Chondrocyte (in vitro differentiated cells): Measurements from ENCODE around the gene ASB15. TPM values are rescaled to one million over a fixed set of nuclear protein-coding genes. Genes with fewer than 3 reads are reported as not detected.

Experiments
- DNase-seq: peaks from one replicate; pipeline ENCODE4 v3.0.0; 2021; ENCODE audit warnings: mixed read lengths, low spot score
- H3K27ac Mint-ChIP-seq: one replicate; pipeline ENCODE4 v1.8.0; 2021; ENCODE audit warnings: mild to moderate bottlenecking, moderate library complexity, mixed read lengths; ENCODE audit not compliant: unreplicated experiment
- H3K27me3 Mint-ChIP-seq: 2 replicates; pipeline ENCODE4 v1.8.0; 2021; ENCODE audit warnings: low read depth, mixed read lengths
- H3K36me3 Mint-ChIP-seq: 2 replicates; pipeline ENCODE4 v1.8.0; 2021; ENCODE audit warnings: low read depth, mixed read lengths
- H3K4me1 Mint-ChIP-seq: 2 replicates; pipeline ENCODE4 v1.8.0; 2021; ENCODE audit warnings: low read depth, mild to moderate bottlenecking, mixed read lengths
- H3K4me3 Mint-ChIP-seq: one replicate; pipeline ENCODE4 v1.8.0; 2021; ENCODE audit warnings: mild to moderate bottlenecking, moderate library complexity, mixed read lengths; ENCODE audit not compliant: unreplicated experiment
- H3K9me3 Mint-ChIP-seq: 2 replicates; pipeline ENCODE4 v1.8.0; 2021; ENCODE audit warnings: low read depth, mixed read lengths
- total RNA-seq: library from RNA; stranded (reverse); gene quantifications from 3 replicates; pipeline ENCODE4 v1.2.1, GENCODE V29; 2021
- TF ChIP-seq, protein P1 (sequence below): fragments of 200-600 bp; sonication (generic); IDR thresholded peaks from 2 replicates; pipeline ENCODE4 v1.5.0; 2021; ENCODE audit warnings: antibody characterized with exemption, mild to moderate bottlenecking, moderate library complexity

ASB15 gene
- total RNA-seq, 1 donor from 2014 or later = not detected

DNA sequence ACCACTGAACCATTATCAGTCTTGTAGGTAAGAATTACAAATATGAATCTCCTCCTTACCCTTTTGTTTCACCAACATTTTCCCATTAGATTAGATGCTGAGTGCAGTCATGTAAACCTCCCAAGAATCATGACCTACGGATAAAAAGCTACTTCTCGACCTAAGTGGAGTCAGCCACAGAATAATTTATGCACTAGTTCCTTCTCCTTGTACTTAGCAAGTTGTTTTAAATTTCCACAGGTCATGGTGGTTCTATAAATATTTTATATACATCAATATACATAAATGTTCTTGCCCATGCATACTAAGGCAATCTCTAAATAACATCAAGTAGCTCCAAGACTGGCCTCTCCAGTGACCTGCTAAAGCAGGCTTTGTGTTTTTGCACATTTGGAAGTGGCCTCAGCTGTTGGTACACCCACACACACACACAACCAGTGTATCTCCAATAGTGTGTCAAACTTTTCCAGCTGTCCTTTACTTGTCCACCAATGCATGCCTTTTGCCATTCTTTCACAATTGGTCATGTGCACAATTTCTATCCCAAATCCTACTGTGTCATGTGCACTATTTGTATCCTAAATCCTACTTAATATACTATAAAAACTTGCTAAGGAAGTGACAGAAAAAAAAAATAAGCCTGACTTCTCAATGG is 75.6 kb downstream of the ASB15 start:
- no peak for DNase-seq
- no peak overlapping the region for H3K4me3 Mint-ChIP-seq
- H3K27me3 Mint-ChIP-seq = no peaks in the 10 kb centered on the region
- peaks cover 6% of the 10 kb centered on the region for H3K36me3 Mint-ChIP-seq
- TF ChIP-seq, protein P1, sequence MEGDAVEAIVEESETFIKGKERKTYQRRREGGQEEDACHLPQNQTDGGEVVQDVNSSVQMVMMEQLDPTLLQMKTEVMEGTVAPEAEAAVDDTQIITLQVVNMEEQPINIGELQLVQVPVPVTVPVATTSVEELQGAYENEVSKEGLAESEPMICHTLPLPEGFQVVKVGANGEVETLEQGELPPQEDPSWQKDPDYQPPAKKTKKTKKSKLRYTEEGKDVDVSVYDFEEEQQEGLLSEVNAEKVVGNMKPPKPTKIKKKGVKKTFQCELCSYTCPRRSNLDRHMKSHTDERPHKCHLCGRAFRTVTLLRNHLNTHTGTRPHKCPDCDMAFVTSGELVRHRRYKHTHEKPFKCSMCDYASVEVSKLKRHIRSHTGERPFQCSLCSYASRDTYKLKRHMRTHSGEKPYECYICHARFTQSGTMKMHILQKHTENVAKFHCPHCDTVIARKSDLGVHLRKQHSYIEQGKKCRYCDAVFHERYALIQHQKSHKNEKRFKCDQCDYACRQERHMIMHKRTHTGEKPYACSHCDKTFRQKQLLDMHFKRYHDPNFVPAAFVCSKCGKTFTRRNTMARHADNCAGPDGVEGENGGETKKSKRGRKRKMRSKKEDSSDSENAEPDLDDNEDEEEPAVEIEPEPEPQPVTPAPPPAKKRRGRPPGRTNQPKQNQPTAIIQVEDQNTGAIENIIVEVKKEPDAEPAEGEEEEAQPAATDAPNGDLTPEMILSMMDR = no peak
- H3K27ac Mint-ChIP-seq = no peak overlapping the region
- peaks cover 9% of the 10 kb centered on the region for H3K4me1 Mint-ChIP-seq
- no peaks in the 10 kb centered on the region for H3K9me3 Mint-ChIP-seq

- TF ChIP-seq, protein P1 = no peak
- no peaks in the 10 kb centered on the region for H3K9me3 Mint-ChIP-seq
- H3K4me3 Mint-ChIP-seq = no peak overlapping the region
- H3K27me3 Mint-ChIP-seq = no peaks in the 10 kb centered on the region
- peaks cover 6% of the 10 kb centered on the region for H3K36me3 Mint-ChIP-seq
- DNase-seq = no peak
- peaks cover 14% of the 10 kb centered on the region for H3K4me1 Mint-ChIP-seq
- H3K27ac Mint-ChIP-seq = no peak overlapping the region
Observed at GRCh38 chr7:123679614-123680013, 78.0 kb downstream of the ASB15 start.

DNA sequence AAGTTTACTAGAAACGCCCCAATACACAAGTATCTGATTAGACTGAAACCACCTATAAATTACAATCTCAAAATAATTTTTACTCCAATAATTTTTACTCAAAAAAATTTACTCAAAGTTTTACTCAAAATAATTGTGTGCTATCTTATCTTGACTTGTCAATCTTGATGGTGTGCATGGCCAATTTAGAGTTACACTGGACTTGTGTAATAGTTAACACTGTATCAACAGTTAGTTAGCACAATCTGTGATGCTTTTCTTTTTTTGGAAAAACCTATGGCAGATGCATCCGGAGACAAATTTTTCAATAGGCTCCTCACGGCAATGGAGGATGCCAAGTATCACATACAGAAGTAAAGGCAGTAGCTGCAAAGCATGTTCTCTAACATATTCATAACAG is 79.0 kb downstream of the ASB15 start:
- no peak overlapping the region for H3K27ac Mint-ChIP-seq
- peaks cover 8% of the 10 kb centered on the region for H3K4me1 Mint-ChIP-seq
- H3K36me3 Mint-ChIP-seq = peaks cover 6% of the 10 kb centered on the region
- no peaks in the 10 kb centered on the region for H3K27me3 Mint-ChIP-seq
- no peaks in the 10 kb centered on the region for H3K9me3 Mint-ChIP-seq
- TF ChIP-seq, protein P1 = no peak
- no peak overlapping the region for H3K4me3 Mint-ChIP-seq
- DNase-seq = no peak

GRCh38 chr7:123681561-123681960 is 79.9 kb downstream of the ASB15 start:
- no peak for DNase-seq
- Mint-ChIP-seq H3K4me3 (no peak overlapping the region), H3K27me3 (no peaks in the 10 kb centered on the region), H3K27ac (no peak overlapping the region), H3K4me1 (peaks cover 8% of the 10 kb centered on the region), H3K36me3 (peaks cover 6% of the 10 kb centered on the region), H3K9me3 (no peaks in the 10 kb centered on the region)
- TF ChIP-seq, protein P1 = no peak

DNA sequence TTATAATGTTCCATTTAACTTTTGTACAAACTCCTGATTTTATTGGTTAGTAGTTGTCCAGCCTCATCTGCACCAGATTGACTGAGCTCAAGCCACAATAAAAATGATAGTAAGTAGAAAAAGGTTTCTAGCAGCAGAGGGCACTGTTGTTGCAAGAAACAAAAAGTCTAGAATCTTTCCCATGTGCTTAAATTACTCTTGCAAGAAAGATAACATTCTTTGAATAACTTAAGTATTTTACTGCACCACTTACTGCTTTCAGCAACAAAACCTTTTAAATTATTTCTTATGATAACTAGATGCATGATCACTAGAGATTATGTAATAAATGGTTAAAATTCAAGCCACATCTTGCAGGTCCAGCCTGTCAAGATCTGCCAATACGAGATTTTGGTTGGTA is 81.1 kb downstream of the ASB15 start:
- Mint-ChIP-seq H3K4me1 (peaks cover 8% of the 10 kb centered on the region), H3K27me3 (no peaks in the 10 kb centered on the region), H3K27ac (no peak overlapping the region), H3K9me3 (no peaks in the 10 kb centered on the region), H3K4me3 (no peak overlapping the region), H3K36me3 (peaks cover 10% of the 10 kb centered on the region)
- TF ChIP-seq, protein P1 = peak; percentile 92
- no peak for DNase-seq
